ENCODE data around the gene SH2D3A. TPM values are rescaled to one million over a fixed set of nuclear protein-coding genes. Genes with fewer than 3 reads are reported as not detected.
"Not testable (repeated sequence)": the region's sequence is repeated elsewhere in the genome, so short reads cannot be mapped to it uniquely, and the experiment has no call there.

SH2D3A gene
- total RNA-seq, 1 experiment from 2014 or later = not detected

DNA sequence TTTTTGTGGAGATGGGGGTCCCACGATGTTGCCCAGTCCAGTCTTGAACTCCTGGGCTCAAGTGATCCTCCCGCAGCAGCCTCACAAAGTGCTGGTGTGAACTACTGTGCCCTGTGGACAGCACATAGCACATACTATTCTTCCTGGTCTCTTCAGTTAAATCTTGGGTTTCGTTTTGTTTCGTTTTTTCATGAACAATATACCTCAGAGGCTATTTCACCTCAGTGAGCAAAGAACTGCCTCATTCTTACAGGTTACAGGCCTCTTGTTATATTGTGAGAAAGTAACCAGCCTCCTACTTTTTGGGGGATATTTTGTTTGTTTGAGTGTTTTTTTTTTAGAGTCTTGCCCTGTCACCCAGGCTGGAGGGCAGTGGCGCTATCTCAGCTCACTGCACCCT is 45.5 kb downstream of the SH2D3A start:
- no peak for DNase-seq (ENCODE audit: low read depth)

DNA sequence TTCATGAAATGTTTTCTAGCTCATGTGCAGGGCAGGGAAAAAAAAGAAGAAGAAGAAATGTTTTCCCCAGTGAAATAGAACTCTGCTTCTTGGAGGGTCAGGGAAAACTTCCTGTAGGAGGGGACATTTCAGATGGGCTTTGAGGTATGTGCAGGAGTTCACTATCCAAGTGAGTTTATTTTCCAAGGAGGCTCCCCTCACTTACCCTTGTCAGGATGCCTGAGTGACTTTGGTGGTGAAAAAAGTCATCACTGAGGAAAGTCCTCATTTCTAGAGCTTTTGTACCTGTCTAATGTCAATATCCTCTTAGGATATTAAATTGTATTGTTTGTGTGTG is 46.1 kb downstream of the SH2D3A start:
- DNase-seq (ENCODE audit: low read depth) = no peak

DNA sequence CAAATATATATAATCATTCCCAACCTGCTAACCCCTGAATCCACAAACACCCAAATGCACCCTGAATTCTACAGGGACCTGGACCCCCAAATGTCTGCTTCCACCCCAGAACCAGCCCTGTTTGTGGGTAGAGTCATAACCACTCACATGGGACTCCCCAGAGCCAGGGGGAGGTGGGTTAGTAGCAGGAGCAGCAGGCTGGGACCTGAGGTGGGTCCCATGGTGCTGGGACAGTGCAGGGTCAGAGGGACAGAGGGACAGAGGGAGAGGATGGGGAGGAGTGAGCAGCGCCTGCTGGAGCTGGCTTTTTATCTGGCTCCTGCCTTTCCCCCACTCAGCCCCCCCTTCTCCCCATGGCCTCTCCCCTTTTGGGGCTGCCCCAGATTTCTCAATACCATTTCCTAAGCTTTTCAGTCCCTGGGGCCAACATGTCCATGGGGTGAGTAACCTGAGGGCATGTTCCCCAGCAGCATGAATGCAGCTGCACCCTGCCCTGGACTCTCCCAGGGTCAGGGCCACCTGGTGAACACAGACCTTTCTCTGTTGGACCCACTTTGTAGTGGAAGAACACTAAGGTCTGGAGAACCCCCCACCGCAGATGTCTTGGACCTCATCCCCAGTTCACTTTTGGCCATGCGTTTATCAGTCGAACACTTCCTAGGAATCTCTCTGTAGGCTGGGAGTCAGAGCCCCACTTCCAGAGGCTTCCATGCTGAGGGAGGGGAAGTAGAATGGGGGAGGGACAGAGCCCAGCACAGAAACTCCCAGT is 46.7 kb downstream of the SH2D3A start, which contains the start of gene C3:
TSS of gene C3 (minus strand) at position 282 of the 769 bp plus-strand sequence. CDS start at position 221, 61 bp downstream.
- DNase-seq (ENCODE audit: low read depth) = peak; percentile 43

DNA sequence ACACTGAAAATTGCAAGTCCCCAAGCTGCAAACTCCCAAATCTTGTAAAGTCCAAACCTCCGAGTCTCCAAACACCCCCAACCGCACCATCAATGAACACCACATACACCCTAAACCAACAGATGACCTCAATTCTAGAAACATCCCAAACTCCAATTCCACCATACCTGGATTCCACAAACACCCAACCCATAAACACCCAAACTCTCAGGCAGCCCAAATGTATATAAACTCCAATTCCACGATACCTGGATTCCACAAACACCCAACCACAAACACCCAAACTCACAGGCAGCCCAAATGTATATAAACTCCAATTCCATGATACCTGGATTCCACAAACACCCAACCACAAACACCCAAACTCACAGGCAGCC is 47.3 kb downstream of the SH2D3A start:
- no peak for DNase-seq (ENCODE audit: low read depth)

DNA sequence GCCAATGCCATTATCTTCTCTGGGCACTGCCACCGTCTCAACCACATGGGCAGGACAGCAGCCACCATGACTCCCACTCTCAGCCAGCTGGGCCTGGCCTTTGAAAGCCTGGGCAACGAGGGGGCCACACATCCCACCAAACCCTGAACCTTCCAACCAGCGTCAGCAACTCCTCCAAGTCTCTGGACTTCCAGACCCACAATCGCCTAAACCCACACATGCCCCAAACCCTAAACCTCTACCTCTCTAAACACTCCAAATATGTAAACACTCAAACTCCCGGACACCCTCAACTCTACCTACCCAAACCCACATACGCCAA is 47.7 kb downstream of the SH2D3A start:
- no peak for DNase-seq (ENCODE audit: low read depth)

DNA sequence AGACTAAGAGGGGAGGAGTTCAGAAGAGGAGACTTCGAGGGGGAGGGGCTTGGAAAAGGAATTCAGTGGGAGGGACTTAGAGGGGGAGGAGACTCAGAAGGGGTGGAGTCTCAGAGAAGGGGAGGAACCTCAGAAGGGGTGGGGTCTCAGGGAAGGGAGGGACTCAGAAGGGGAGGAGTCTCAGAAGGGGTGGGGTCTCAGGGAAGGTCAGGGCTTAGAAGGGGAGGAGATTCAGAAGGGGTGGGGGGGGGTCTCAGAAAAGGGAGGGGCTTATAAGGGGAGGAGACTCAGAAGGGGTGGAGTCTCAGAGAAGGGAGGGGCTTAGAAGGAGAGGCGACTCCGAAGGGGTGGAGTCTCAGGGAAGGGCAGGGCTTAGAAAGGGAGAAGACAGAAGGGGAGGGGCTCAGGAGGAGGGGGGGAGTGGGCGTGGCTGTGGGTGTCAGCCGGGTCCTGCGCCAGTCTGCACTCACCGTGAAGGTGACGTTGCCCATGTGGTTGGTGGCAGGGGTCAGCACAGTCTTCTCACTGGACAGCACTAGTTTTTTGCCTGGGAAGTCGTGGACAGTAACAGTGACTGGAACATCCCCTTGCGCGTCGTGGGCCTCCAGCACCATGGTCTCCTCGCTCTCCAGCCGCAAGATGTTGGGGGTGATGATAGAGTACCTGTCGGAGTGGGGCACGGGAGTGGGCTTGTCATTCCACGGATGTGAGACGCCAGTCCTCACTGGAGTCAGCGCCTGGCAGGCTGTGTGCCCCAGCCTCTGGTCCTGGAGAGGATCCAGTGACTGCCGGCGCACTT is 48.3 kb downstream of the SH2D3A start:
- peak; percentile 25 for DNase-seq (ENCODE audit: low read depth)

DNA sequence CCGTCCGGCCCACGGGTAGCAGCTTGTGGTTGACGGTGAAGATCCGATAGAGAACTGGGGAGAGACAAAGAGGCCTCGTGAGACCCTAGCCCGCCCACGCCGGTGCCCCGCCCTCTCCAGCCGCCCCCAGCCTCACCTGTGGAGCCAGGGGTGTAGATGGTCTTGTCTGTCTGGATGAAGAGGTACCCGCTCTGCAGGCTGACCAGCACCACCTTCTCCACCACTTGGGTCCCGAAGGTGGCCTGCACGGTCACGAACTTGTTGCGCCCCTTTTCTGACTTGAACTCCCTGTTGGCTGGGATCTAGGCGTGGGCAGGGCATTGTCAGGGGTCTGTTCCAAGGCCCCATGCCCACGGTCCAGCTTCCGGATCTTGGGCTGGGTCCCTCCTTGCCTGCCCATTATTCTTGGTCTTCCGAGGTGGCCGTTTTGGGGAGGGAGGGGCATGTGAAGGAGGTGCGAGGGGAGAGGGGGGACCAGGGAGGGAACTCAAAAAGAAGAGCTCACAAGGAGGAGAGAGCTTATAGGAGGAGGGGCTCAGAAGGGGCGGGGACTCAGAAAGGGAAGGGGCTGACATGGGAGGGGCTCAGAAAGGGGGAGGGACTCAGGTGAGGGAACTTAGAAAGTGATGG is 49.0 kb downstream of the SH2D3A start:
- no peak for DNase-seq (ENCODE audit: low read depth)

DNA sequence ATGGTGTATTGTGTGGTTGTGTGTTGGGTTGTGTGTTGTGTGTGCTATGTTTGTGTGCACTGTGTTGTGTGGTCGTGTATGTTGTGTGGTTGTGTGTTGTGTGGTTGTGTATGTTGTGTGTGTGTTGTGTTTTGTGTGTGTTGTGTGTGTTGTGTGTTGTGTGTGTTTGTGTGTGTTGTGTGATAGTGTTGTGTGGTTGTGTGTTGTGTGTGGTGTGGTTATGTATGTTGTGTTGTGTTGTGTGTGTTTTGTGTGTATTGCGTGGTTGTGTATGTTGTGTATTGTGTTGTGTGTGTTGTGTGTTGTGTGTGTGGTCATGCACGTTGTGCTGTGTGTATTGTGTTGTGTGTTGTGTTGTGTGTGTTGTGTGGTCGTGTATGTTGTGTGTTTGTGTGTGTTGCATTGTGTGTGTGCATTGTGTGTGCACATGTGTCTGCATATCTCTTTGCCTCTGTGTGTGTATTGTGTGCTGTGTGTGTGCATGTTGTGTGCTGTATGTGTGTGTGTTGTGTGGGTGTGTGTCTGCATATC is 49.7 kb downstream of the SH2D3A start:
- DNase-seq (ENCODE audit: low read depth) = peak; percentile 8

DNA sequence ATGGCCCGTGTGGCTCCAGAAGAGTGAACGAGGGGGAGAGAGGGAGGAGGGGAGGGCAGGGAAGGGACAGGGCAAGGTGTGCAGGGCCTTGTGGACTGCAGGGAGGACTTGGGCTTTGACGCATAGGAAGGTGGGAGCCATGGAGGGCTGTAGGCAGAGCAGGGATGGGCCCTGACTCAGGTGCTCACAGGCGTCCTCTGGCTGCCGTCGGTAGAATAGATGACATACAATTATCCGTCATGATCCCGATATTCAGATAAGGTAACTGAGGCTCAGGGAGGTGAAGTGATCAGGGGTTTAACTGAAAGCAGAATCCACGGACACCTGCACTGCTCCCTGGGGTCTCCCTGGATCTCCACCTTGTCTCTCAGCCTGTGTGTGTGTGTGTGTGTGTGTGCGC is 50.2 kb downstream of the SH2D3A start:
- DNase-seq (ENCODE audit: low read depth) = no peak

DNA sequence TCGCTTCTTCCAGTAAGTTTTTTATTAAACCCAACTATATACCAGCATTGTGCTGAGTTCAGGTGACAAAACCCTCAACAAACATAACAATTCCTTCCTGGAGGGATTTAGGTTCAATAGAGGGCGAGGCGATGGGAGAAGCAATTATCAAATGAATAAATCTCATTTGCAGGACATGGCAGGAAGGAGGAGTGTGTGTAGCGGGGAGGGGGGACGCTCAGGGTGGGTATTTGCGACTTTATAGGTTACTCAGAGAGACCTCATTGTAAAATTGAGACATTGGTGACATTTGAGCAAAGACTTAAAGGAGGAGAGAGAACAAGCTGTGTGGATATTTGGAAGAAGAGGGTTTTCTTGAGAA is 50.6 kb downstream of the SH2D3A start:
- no peak for DNase-seq (ENCODE audit: low read depth)

DNA sequence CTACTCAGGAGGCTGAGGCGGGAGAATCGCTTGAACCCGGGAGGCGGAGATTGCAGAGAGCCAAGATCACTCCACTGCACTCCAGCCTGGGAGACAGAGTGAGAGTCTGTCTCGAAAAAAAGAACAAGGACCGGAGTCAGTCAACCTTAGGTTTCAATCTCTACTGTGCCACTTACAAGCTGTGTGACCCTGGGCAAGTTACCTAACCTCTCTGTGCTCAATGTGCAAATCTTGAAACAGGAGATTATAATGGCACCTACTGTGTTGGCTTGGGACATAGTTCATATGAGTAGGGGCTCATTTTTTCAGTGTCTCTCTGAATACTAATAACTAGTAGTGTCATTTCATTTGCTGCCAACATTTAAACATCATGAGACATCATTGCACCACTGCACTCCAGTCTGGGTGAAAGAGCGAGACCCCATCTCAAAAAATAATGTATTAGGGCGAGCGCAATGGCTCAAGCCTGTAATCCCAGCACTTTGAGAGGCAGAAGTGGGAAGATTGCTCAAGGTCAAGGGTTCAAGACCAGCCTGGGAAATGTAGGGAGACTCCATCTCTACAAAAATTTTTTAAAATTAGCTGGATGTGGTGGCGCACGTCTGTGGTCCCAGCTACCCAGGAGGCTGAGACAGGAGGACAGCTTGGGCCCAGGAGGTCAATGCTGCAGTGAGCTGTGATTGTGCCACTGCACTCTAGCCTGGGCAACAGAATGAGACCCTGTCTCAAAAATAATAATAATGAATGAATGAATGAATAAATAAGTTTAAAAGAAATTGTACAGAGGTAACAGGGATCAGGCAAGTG is 52.3 kb downstream of the SH2D3A start:
- DNase-seq (ENCODE audit: low read depth) = no peak

DNA sequence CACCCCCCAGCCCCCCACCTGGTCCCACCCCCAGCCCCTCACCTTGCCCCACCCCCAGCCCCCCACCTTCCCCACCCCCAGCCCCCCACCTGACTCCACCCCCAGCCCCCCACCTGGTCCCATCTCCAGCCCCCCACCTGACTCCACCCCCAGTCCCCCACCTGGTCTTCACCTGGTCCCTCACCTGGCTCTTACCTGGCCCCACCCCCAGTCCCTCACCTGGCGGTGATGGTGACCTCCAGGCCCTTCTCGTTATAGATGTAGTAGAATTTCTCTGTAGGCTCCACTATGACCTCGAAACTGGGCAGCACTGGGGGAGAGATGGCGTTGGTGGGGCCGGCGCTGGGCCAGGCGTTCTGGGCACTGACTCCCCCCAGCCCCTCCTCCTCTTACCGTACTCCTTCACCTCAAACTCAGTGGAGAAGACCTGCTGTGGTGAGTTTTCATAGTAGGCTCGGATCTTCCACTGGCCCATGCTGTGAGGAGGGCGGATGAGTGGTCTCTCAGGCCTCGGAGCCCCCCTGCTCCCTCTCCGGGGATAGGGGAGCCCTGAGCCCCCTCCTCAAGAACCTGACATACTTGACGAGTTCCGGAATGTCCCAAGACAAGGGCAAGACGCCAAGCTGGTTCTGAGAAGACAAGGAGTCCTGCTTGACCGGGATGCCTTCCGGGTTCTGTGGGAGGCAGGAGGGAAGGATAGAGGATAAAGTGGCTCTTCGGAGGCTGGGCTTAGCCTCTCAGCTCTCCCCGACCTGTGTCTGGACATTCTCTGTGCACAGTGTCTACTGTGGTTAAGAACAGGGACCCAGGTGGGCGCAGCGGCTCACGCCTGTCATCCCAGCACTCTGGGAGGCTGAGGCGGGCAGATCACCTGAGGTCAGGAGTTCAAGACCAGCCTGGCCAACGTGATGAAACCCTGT is 53.2 kb downstream of the SH2D3A start:
- DNase-seq (ENCODE audit: low read depth) = no peak

DNA sequence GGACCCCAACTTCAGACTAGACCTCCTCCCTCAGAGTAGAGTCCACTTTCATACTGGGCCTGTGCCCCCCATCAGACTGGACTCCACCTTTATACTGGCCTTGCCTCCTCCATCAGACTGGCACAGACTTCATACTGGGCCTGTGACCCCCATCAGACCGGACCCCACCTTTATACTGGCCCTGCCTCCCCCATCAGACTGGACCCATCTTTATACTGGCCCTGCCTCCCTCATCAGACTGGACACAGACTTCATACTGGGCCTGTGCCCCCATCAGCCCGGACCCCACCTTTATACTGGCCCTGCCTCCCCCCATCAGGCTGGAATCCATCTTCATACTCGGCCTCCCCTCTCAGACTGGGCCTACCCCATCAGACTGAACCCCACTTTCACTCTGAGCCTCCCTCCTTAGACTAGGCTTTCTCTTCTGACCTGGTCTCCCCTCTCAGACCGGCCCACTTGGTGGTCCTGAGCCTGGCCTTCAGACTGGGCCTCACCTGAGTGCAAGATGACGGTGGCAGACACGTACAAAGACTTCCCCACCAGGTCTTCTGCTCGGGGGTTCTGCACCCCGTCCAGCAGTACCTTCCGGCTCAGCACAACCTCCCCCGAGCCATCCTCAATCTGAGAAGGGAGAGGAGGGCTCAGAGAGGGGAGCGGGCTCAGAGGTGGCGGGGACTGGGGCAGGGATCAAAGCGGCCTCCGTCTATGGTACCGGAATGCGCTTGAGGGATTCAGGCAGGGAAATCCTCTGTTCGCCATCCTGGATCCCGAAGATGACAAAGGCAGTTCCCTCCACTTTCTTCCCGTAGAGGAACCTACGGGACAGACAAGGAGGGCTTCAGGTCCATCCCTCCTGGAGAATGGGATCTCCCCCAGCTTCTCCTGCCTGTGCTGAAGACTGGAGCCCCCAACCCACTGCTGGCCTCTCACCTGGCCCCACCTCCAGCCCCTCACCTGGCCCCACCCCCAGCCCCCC is 54.3 kb downstream of the SH2D3A start:
- DNase-seq (ENCODE audit: low read depth) = no peak

DNA sequence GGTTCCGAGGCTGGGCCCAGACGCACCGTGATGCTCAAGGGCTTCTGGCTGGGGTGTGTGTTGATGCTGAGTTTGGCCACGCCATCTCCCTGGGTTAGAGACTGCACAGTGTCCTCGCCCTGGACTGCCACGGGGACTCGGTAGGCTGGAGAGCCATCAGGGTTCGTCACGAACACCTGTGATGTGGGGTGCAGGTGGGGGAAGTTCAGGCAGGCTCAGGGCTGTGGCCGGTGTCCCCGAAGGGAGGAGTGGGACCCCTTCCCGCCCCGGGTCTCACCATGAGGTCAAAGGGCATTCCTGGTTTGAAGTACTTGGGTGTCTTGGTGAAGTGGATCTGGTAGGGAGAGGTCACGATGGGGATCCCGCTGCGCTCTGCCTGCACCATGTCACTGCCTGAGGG is 55.0 kb downstream of the SH2D3A start:
- no peak for DNase-seq (ENCODE audit: low read depth)

DNA sequence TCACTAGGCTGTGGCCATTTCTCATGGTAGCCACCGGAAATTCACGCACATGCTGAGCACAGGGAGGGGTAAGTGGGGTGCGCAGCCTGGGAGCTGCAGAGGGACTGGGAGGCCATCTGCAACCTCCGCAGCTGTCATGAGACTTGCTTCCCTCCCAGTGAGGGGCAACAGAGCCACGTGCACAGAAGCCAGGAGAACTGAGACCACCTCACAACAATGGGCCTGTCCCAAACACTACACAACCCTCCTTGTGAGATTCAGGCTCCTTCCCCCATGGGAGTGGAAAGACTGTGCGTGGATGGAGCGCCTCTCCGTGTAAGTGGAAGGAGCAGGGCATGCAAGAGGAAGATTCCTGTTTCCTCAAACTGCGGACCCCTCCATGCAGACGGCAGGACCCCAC is 55.6 kb downstream of the SH2D3A start:
- DNase-seq (ENCODE audit: low read depth) = no peak

DNA sequence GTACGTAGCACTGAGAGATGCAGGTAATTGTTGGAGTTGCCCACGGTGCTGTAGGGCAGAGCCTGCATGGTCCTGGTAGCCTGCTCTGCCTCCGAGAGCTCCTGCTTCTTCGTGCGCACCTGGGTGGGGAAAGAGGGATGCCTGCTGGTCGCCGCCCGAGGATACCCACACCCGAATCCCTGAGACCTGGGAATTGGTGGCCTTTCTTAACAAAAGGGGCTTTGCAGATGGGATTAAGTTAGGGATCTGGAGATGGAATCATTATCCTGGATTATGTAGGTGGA is 56.2 kb downstream of the SH2D3A start:
- DNase-seq (ENCODE audit: low read depth) = no peak

DNA sequence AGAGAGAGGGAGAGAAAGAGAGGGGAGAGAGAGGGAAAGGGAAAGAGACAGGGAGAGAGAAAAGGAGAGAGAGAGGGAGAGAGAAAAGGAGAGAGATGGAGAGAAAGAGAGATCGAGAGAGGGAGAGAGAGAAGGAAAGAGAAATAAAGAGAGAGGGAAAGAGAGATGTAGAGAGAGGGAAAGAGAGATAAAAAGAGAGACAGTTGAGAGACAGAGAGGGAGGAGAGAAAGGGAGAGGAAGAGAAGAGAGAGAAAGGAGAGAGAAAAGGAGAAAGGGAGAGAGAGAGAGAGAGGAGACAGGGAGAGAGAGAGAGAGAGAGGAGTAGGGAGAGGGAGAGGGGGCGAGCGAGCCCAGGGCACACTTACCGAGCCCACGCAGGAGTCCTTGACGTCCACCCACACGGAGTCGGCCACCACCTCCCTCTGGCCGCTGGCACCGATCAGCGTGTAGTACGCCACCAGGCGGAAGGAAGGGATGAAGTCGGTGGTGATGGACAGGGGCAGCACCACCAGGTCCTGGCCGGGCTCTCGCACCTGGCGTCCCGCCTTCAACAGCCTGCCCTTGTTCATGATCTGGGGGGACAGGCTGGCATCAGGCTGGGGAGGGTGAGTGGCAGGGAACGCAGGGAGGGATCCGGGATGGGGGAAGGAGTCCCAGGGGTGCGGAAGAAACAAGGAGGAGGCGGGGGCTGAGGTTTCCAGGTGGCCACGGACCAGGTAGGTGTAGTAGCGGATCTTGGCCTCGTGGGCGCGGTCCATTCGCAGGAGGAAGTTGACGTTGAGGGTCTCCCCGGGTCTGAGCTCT is 56.8 kb downstream of the SH2D3A start:
- no peak for DNase-seq (ENCODE audit: low read depth)

DNA sequence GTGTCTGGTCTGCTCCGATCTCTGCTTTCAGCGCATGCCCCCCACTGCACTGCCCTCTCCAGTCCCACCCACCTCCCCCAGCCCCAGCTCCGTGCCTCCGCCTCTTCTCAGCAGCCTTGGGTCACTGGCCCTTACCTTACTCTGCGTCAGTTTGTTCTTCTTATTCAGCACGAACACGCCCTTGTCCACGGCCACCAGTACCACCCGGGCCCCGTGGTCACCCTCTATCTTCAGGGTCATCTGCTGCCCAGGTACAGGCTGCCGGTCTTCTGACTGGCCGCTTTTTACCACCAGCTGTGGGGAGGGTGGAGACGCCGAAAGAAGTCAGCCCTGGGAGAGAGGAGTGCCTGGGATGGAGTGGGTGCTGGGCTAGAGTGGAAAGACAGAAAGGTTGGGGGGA is 57.7 kb downstream of the SH2D3A start:
- no peak for DNase-seq (ENCODE audit: low read depth)

DNA sequence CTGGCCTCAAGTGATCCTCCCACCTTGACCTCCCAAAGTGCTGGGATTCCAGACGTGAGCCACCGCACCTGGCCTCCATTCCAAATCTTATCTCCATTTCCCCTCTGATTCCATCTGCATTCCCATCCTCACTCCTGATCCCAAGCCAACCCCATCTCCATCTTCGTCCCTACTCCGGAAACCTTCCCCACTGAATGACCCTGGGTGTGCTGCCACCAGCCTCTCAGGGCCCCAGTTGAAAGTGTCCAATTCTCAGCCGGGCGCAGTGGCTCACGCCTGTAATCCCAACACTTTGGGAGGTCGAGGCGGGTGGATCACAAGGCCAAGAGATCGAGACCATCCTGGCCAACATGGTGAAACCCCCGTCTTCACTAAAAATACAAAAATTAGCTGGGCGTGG is 58.3 kb downstream of the SH2D3A start:
- DNase-seq (ENCODE audit: low read depth) = not testable (repeated sequence)
